Pons (tissue), 1 donor: Measurements from ENCODE around the gene TYW3.

Experiments used
- DNase-seq: peaks from one replicate; pipeline ENCODE4 v3.0.0-alpha.2; 2016; ENCODE audit warnings: low spot score

TYW3 gene

DNA sequence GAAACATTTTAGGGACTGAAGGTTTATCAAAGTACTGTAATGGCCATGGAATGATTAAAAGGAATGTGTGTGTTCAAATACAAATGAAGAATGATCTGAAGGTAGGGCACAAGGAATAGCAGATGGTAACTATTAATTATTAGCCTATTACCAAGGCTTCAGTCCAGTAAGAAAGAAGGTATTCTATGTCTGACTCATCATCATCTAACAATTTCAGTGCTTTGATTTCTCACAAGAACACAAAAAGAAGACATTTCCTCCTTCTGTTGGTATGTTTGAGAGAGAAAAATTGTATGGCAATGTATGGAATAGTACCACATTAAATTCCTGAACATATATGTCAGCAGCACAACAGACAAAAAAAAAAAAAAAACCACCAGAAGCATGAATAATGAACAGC lies 57.5 kb downstream of the TYW3 start:
- DNase-seq = no peak

- no peak for DNase-seq
Observed at GRCh38 chr1:74791491-74791890, 58.5 kb downstream of the TYW3 start.

GRCh38 chr1:74799119-74799657 lies 66.2 kb downstream of the TYW3 start:
- DNase-seq = no peak

DNA sequence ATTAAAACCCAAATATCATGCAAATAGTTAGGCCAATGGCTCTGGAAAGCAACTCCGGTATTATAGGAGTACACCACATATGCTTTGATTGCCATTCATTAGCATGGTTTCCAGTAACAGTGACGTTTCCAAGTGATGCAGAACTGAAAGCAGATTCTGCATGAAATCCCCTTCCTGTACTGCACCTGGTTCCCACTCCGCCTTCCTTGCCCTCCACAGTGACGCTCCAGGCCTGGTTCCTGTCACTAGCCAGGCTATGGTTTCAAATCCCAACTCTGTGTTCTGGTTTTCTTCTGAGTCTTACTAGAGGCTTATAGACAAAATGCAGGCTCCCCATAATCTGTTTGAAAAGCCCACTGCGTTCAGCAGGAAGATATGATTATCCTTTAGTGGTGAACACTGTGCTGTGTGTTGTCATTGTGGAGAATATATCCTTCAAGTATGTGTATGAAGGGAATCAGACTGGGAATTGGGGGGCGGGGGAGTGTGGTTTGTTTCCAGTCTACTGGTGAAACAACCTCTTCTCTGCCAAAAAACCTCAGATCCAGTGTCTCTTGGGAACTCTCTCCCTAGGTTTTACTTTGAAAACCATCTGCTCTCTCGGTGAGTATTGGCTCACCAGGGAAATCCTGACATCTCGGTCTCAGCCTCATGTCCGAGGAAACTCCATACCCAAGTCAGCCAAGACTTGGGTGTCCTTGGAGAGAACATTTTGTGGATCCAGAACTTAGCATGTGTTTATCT lies 78.7 kb downstream of the TYW3 start:
- DNase-seq = peak; percentile 1

DNA sequence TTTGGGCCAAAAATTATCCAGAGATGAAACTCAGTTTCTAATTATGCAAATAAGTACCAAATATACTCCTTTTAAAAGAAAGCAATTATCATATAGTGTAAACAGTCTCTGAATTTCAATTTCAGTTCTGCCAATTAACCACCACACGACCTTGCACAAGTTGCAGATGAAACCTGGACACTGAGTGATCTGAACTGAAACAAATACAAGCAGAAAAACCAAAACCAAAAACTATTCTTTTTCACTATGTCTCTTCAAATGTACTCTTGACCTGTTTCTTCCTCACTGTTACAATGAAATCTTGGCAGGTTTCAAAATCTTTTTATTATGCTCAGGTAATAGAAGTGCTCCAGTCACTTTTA lies 79.2 kb downstream of the TYW3 start:
- DNase-seq = no peak
